ENCODE measurements around the gene ARMC3.

Gene ARMC3

DNA sequence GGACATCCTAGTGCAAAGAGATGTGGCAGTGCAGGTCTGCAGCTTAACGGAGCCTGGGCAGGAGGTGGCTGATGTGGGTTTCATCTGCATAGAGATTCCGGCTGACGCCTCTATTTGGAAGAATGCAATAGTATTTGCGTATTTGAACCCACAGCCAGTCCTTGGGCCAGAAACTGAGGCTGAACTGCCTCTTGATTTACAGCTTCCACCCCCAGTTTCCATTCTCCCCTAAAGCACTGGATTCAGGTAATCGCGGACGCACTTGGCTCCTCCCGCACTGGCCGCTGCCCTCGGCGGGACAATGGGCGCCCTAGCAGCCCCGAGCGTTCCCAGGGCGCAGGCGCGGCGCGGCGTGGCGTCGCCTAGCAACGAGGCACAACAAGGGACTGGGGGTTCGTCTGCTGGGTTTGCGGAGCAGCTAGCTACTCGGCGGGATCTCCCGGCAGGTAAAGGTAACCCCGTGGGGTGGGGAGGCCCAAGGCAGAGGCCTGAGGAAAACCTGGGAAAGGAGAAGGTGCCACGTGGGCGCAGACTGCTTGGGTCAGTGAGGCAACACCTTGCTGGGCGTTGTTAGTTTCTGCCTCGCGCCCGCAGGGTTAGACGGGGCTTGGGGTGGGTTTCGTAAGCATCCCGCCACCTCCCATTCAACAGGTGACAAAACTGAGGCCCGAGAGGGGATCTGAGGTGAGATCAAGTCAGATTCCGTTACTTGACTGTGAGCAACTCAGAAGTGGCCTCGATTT lies at the start of gene ARMC3:
TSS of gene ARMC3 (plus strand) at position 393 of the 743 bp plus-strand sequence. CDS start 3,944 bp downstream, outside the sequence.
- in situ Hi-C loops (cut with HindIII; ENCODE audit: low pct_ligation_motif_present, low sequenced_read_pairs), result no loop called here
- Histone ChIP-seq H3K36me3 (replicated peaks) (no peaks in the 10 kb centered on the region), H3K27ac (no peak within 1 kb of the TSS), H3K27me3 (replicated peaks) (no peaks in the 10 kb centered on the region), H3K4me3 (ENCODE audit: low read depth, low read length) (peak within 1 kb of the TSS; percentile 64)
- TF ChIP-seq, protein P1, sequence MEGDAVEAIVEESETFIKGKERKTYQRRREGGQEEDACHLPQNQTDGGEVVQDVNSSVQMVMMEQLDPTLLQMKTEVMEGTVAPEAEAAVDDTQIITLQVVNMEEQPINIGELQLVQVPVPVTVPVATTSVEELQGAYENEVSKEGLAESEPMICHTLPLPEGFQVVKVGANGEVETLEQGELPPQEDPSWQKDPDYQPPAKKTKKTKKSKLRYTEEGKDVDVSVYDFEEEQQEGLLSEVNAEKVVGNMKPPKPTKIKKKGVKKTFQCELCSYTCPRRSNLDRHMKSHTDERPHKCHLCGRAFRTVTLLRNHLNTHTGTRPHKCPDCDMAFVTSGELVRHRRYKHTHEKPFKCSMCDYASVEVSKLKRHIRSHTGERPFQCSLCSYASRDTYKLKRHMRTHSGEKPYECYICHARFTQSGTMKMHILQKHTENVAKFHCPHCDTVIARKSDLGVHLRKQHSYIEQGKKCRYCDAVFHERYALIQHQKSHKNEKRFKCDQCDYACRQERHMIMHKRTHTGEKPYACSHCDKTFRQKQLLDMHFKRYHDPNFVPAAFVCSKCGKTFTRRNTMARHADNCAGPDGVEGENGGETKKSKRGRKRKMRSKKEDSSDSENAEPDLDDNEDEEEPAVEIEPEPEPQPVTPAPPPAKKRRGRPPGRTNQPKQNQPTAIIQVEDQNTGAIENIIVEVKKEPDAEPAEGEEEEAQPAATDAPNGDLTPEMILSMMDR (IDR thresholded peaks at IDR 0.05; ENCODE audit: low read depth, low read length, missing control alignments), result no peak
- DNase-seq, result peak; percentile 36

GRCh38 chr10:22891797-22892196 lies 36.1 kb upstream of the ARMC3 start:
- Histone ChIP-seq H3K27me3 (replicated peaks) (no peaks in the 10 kb centered on the region), H3K27ac (no peak overlapping the region), H3K4me3 (ENCODE audit: low read depth, low read length) (no peak overlapping the region), H3K36me3 (replicated peaks) (no peaks in the 10 kb centered on the region)
- no peak for DNase-seq
- TF ChIP-seq, protein P1 (IDR thresholded peaks at IDR 0.05; ENCODE audit: low read depth, low read length, missing control alignments), result no peak
- in situ Hi-C loops (cut with HindIII; ENCODE audit: low pct_ligation_motif_present, low sequenced_read_pairs), result no loop called here

- TF ChIP-seq, protein P1 (IDR thresholded peaks at IDR 0.05; ENCODE audit: low read depth, low read length, missing control alignments), result no peak
- no peaks in the 10 kb centered on the region for H3K36me3 ChIP-seq (replicated peaks)
- H3K27ac ChIP-seq, result no peak overlapping the region
- H3K27me3 ChIP-seq (replicated peaks), result no peaks in the 10 kb centered on the region
- DNase-seq, result no peak
- in situ Hi-C loops (cut with HindIII; ENCODE audit: low pct_ligation_motif_present, low sequenced_read_pairs), result no loop called here
- H3K4me3 ChIP-seq (ENCODE audit: low read depth, low read length), result no peak overlapping the region
These were observed 34.1 kb upstream of the ARMC3 start for GRCh38 chr10:22893781-22894180.

DNA sequence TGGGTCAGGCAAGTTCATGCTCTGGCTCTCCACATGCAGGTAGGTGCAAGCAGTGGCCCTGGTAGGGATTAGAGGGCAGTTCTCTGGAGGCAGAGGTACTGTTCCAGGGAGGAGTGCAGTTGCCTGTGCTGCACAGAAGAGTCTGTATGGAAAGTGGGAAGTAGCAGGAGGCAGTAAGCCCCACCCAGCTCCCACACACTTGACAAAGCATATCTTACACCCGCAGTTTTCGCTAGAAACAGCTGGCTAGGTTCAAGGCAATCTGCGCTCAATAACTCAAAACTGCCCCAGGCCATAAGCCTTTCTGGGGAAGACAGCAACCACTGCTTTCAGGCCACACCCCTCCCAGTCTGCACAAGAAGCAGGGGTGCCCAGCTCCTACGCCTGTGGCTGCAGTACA lies 33.1 kb upstream of the ARMC3 start:
- no peak for DNase-seq
- H3K4me3 ChIP-seq (ENCODE audit: low read depth, low read length), result no peak overlapping the region
- in situ Hi-C loops (cut with HindIII; ENCODE audit: low pct_ligation_motif_present, low sequenced_read_pairs), result no loop called here
- TF ChIP-seq, protein P1 (IDR thresholded peaks at IDR 0.05; ENCODE audit: low read depth, low read length, missing control alignments), result no peak
- no peak overlapping the region for H3K27ac ChIP-seq
- H3K27me3 ChIP-seq (replicated peaks), result no peaks in the 10 kb centered on the region
- no peaks in the 10 kb centered on the region for H3K36me3 ChIP-seq (replicated peaks)

DNA sequence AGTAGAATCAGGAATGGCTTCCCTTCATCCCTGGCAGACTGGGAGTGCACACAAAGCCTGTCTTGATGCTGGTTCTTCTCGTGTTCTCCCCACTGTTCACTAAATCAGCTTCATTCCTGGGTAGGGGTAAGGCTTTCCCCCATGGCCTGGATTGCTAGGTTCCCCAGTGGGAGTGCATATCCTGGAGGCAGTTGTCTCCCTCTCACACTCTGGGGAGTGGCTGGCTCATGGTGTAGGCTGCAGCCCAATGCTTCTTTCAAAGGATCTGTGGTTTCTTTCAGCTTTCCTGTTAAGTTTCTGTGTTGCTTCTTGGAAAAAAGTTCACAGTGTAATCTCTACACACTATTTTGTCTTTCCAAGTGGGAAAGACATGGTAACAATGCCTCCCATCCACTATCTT lies 32.6 kb upstream of the ARMC3 start:
- H3K27me3 ChIP-seq (replicated peaks), result no peaks in the 10 kb centered on the region

More for the DNA sequence above, 32.6 kb upstream of the ARMC3 start:
- in situ Hi-C loops (cut with HindIII; ENCODE audit: low pct_ligation_motif_present, low sequenced_read_pairs), result no loop called here
- Histone ChIP-seq H3K4me3 (ENCODE audit: low read depth, low read length) (no peak overlapping the region), H3K27ac (no peak overlapping the region), H3K36me3 (replicated peaks) (no peaks in the 10 kb centered on the region)
- TF ChIP-seq, protein P1 (IDR thresholded peaks at IDR 0.05; ENCODE audit: low read depth, low read length, missing control alignments), result no peak
- DNase-seq, result no peak

All from brain microvascular endothelial cell (primary cell).